Measurements from ENCODE around the gene DMRTC2.

DNA sequence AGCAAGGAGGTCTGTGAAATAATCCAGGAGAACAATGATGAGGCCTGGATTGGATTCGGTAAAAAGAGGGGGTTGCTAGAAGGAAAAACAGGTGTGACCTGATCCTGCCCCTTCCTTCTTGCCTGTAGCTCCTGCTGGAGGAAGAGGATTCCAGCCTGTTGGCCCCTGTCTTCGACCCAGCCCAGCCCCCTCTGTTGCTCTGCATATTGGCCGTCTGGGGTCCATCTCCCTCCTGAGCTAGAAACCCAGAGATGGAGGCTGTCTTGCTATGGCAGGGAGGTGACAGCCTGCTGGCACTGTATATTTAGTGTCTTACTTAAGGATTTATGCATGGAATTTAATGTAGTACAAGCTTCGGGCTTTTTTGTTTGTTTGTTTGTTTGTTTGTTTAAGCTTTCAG is 6.6 kb downstream of the DMRTC2 start:
- TF ChIP-seq, protein P1, sequence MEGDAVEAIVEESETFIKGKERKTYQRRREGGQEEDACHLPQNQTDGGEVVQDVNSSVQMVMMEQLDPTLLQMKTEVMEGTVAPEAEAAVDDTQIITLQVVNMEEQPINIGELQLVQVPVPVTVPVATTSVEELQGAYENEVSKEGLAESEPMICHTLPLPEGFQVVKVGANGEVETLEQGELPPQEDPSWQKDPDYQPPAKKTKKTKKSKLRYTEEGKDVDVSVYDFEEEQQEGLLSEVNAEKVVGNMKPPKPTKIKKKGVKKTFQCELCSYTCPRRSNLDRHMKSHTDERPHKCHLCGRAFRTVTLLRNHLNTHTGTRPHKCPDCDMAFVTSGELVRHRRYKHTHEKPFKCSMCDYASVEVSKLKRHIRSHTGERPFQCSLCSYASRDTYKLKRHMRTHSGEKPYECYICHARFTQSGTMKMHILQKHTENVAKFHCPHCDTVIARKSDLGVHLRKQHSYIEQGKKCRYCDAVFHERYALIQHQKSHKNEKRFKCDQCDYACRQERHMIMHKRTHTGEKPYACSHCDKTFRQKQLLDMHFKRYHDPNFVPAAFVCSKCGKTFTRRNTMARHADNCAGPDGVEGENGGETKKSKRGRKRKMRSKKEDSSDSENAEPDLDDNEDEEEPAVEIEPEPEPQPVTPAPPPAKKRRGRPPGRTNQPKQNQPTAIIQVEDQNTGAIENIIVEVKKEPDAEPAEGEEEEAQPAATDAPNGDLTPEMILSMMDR (conservative IDR thresholded peaks at IDR 0.05), result no peak
- no peak for TF ChIP-seq ZFX (IDR thresholded peaks at IDR 0.05)

Measured in C4-2B (cell line).